Neural cell (in vitro differentiated cells): ENCODE data around the gene DEFB132. TPM values are rescaled to one million over a fixed set of nuclear protein-coding genes. Genes with fewer than 3 reads are reported as not detected.

ENCODE experiments used
- H2AFZ ChIP-seq: fragments of 200-600, 300-800 bp; sonication (generic), shearing (Covaris generic); 2 replicates; pipeline ENCODE4 v1.6.0; 2014; ENCODE audit warnings: low read depth, mild to moderate bottlenecking, antibody characterized with exemption, low read length, moderate library complexity
- H3F3A ChIP-seq: fragments of 200-600 bp; shearing (Covaris generic); 2 replicates; pipeline ENCODE4 v1.6.1; 2016; ENCODE audit warnings: mild to moderate bottlenecking, moderate library complexity, mixed read lengths, antibody characterized with exemption, low read length; ENCODE audit not compliant: insufficient read depth, poor library complexity, severe bottlenecking
- H3K27ac ChIP-seq: fragments of 200-600, 300-800 bp; sonication (generic), shearing (Covaris generic); 2 replicates; pipeline ENCODE4 v1.5.1; 2014; ENCODE audit warnings: mild to moderate bottlenecking, low read length, moderate library complexity
- H3K27me3 ChIP-seq: fragments of 300-800, 200-600 bp; sonication (generic), shearing (Covaris generic); 2 replicates; pipeline ENCODE4 v1.6.0; 2014; ENCODE audit warnings: mild to moderate bottlenecking, low read depth, low read length, moderate library complexity; ENCODE audit not compliant: insufficient read depth
- H3K36me3 ChIP-seq: fragments of 300-800, 200-600 bp; sonication (generic), shearing (Covaris generic); 2 replicates; pipeline ENCODE4 v1.5.1; 2014; ENCODE audit warnings: mild to moderate bottlenecking, antibody characterized with exemption, low read length, moderate library complexity; ENCODE audit not compliant: insufficient read depth
- H3K4me2 ChIP-seq: fragments of 300-800, 200-600 bp; sonication (generic), shearing (Covaris generic); 2 replicates; pipeline ENCODE4 v1.6.0; 2014; ENCODE audit warnings: mild to moderate bottlenecking, low read length
- H3K4me3 ChIP-seq: fragments of 300-800, 200-600 bp; sonication (generic), shearing (Covaris generic); 2 replicates; pipeline ENCODE4 v1.5.1; 2014; ENCODE audit warnings: mild to moderate bottlenecking, low read length, moderate library complexity
- H3K79me2 ChIP-seq: fragments of 200-600 bp; shearing (Covaris generic); replicated peaks from 2 replicates; pipeline ENCODE4 v1.6.0; 2014; ENCODE audit warnings: mild to moderate bottlenecking, low read length, moderate library complexity; ENCODE audit not compliant: insufficient read depth
- H3K9ac ChIP-seq: fragments of 300-800, 200-600 bp; sonication (generic), shearing (Covaris generic); 2 replicates; pipeline ENCODE4 v1.6.1; 2016; ENCODE audit warnings: mild to moderate bottlenecking, low read length, mixed read lengths
- H3K9me2 ChIP-seq: fragments of 200-600 bp; shearing (Covaris generic); 2 replicates; pipeline ENCODE4 v1.6.1; 2016; ENCODE audit warnings: mild to moderate bottlenecking, low read length, mixed read lengths; ENCODE audit not compliant: insufficient read depth
- H3K9me3 ChIP-seq: fragments of 200-600, 300-800 bp; sonication (generic), shearing (Covaris generic); 2 replicates; pipeline ENCODE4 v1.6.1; 2016; ENCODE audit warnings: mild to moderate bottlenecking, mixed run types, low read length, moderate library complexity, mixed read lengths
- H4K20me1 ChIP-seq: fragments of 200-600 bp; shearing (Covaris generic); 2 replicates; pipeline ENCODE4 v1.6.1; 2016; ENCODE audit warnings: mild to moderate bottlenecking, mixed run types; ENCODE audit not compliant: insufficient read depth
- CTCF ChIP-seq: fragments of 450-650 bp; IDR thresholded peaks from 2 replicates; pipeline ENCODE4 v1.5.1; 2014; ENCODE audit warnings: antibody characterized with exemption, mild to moderate bottlenecking, moderate library complexity; ENCODE audit not compliant: poor library complexity, severe bottlenecking
- EP300 ChIP-seq: fragments of 450-650 bp; conservative IDR thresholded peaks from 2 replicates; pipeline ENCODE4 v1.6.1; 2014; ENCODE audit warnings: antibody characterized with exemption, mild to moderate bottlenecking, moderate library complexity; ENCODE audit not compliant: poor library complexity, severe bottlenecking
- EZH2 ChIP-seq: fragments of 200-600, 300-800 bp; shearing (Covaris generic), sonication (generic); IDR thresholded peaks from 2 replicates; pipeline ENCODE4 v1.6.1; 2014; ENCODE audit warnings: antibody characterized with exemption, low read length, borderline replicate concordance, mild to moderate bottlenecking; ENCODE audit not compliant: insufficient read depth, poor library complexity, severe bottlenecking
- MXI1 ChIP-seq: fragments of 450-650 bp; conservative IDR thresholded peaks from 2 replicates; pipeline ENCODE4 v1.6.1; 2014; ENCODE audit warnings: antibody characterized with exemption, mild to moderate bottlenecking; ENCODE audit not compliant: poor library complexity, severe bottlenecking
- POLR2AphosphoS5 ChIP-seq: IDR thresholded peaks from 2 replicates; pipeline ENCODE4 v1.6.1; 2012
- RAD21 ChIP-seq: fragments of 450-650 bp; conservative IDR thresholded peaks from 2 replicates; pipeline ENCODE4 v1.6.1; 2014; ENCODE audit warnings: antibody characterized with exemption, mild to moderate bottlenecking, moderate library complexity
- REST ChIP-seq: IDR thresholded peaks from 2 replicates; pipeline ENCODE4 v1.6.1; 2012; ENCODE audit warnings: borderline replicate concordance
- SMC3 ChIP-seq: fragments of 450-650 bp; conservative IDR thresholded peaks from 2 replicates; pipeline ENCODE4 v1.6.1; 2014; ENCODE audit warnings: antibody characterized with exemption, mild to moderate bottlenecking, moderate library complexity; ENCODE audit not compliant: poor library complexity
- TAF1 ChIP-seq: IDR thresholded peaks from 2 replicates; pipeline ENCODE4 v1.6.1; 2012; ENCODE audit warnings: low read depth
- polyA plus RNA-seq: library from polyadenylated mRNA; depleted of rRNA; stranded (reverse); fragments of >200 nt; gene quantifications from 2 replicates; pipeline ENCODE4 v1.2.3, GENCODE V29; 2014

The DEFB132 gene
- polyA plus RNA-seq, 1 donor from 2014 or later = not detected

- no peaks in the 10 kb centered on the region for H3K9me3 ChIP-seq
- H3K79me2 ChIP-seq = peaks cover 17% of the 10 kb centered on the region
- H2AFZ ChIP-seq = no peak overlapping the region
- no peaks in the 10 kb centered on the region for H3K36me3 ChIP-seq
- H3F3A ChIP-seq = no peaks in the 10 kb centered on the region
- no peak overlapping the region for H3K27ac ChIP-seq
- H3K9me2 ChIP-seq = no peaks in the 10 kb centered on the region
- H3K27me3 ChIP-seq = no peaks in the 10 kb centered on the region
- H3K4me3 ChIP-seq = no peak overlapping the region
- TF ChIP-seq SMC3 (no peak), POLR2AphosphoS5 (no peak), REST (no peak), EP300 (no peak), TAF1 (no peak), CTCF (no peak), RAD21 (no peak), EZH2 (no peak), MXI1 (no peak)
- no peaks in the 10 kb centered on the region for H4K20me1 ChIP-seq
- no peak overlapping the region for H3K4me2 ChIP-seq
- H3K9ac ChIP-seq = no peak overlapping the region
Observed at GRCh38 chr20:286508-286907, 29.0 kb downstream of the DEFB132 start.

- Histone ChIP-seq H3K79me2 (peaks cover 17% of the 10 kb centered on the region), H3K9ac (peak overlapping the region; percentile 68), H3K4me3 (peak overlapping the region; percentile 84), H3F3A (no peaks in the 10 kb centered on the region), H3K36me3 (no peaks in the 10 kb centered on the region), H3K27me3 (no peaks in the 10 kb centered on the region), H3K9me3 (no peaks in the 10 kb centered on the region), H3K27ac (no peak overlapping the region), H4K20me1 (no peaks in the 10 kb centered on the region), H3K4me2 (peak overlapping the region; percentile 44), H3K9me2 (no peaks in the 10 kb centered on the region), H2AFZ (no peak overlapping the region)
- no peak for TF ChIP-seq EZH2
- no peak for TF ChIP-seq EP300
- TF ChIP-seq CTCF = no peak
- no peak for TF ChIP-seq MXI1
- no peak for TF ChIP-seq POLR2AphosphoS5
- no peak for TF ChIP-seq REST
- no peak for TF ChIP-seq RAD21
- no peak for TF ChIP-seq SMC3
- no peak for TF ChIP-seq TAF1
Observed at GRCh38 chr20:288956-289692, 31.6 kb downstream of the DEFB132 start.
